ENCODE data around the gene RPS21.

DNA sequence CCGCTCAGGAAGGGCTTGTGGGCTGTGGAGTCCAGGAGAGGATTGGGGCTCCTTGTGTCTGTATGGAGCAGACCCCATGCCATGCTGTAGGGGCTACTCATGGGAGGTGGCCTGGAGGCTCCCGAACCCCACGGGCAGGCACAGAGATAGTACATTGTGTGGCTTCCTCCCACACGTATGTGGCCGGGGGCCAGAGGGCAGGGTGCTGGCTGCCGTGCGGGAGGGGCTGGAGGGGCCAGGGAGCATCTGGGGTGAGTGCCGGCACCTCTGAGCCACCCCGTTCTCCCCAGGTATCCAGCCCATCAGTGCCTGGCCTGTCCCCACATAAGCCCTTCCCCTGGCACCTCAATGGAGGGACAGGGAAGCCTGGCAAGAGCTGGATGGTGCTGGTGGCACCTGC is 32.9 kb downstream of the RPS21 start:
- TF ChIP-seq, protein P1, sequence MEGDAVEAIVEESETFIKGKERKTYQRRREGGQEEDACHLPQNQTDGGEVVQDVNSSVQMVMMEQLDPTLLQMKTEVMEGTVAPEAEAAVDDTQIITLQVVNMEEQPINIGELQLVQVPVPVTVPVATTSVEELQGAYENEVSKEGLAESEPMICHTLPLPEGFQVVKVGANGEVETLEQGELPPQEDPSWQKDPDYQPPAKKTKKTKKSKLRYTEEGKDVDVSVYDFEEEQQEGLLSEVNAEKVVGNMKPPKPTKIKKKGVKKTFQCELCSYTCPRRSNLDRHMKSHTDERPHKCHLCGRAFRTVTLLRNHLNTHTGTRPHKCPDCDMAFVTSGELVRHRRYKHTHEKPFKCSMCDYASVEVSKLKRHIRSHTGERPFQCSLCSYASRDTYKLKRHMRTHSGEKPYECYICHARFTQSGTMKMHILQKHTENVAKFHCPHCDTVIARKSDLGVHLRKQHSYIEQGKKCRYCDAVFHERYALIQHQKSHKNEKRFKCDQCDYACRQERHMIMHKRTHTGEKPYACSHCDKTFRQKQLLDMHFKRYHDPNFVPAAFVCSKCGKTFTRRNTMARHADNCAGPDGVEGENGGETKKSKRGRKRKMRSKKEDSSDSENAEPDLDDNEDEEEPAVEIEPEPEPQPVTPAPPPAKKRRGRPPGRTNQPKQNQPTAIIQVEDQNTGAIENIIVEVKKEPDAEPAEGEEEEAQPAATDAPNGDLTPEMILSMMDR (IDR thresholded peaks at IDR 0.05), result no peak
- TF ChIP-seq POLR2AphosphoS5 (IDR thresholded peaks at IDR 0.05), result no peak
